Bladder microvascular endothelial cell (primary cell): ENCODE results near the gene THSD7B. TPM values are rescaled to one million over a fixed set of nuclear protein-coding genes. Genes with fewer than 3 reads are reported as not detected.

ENCODE experiments used
- total RNA-seq: library from RNA; depleted of rRNA; stranded (reverse); fragments of >200 nt; gene quantifications from 2 replicates; pipeline ENCODE4 v1.2.3, GENCODE V29; 2014

Gene THSD7B, protein sequence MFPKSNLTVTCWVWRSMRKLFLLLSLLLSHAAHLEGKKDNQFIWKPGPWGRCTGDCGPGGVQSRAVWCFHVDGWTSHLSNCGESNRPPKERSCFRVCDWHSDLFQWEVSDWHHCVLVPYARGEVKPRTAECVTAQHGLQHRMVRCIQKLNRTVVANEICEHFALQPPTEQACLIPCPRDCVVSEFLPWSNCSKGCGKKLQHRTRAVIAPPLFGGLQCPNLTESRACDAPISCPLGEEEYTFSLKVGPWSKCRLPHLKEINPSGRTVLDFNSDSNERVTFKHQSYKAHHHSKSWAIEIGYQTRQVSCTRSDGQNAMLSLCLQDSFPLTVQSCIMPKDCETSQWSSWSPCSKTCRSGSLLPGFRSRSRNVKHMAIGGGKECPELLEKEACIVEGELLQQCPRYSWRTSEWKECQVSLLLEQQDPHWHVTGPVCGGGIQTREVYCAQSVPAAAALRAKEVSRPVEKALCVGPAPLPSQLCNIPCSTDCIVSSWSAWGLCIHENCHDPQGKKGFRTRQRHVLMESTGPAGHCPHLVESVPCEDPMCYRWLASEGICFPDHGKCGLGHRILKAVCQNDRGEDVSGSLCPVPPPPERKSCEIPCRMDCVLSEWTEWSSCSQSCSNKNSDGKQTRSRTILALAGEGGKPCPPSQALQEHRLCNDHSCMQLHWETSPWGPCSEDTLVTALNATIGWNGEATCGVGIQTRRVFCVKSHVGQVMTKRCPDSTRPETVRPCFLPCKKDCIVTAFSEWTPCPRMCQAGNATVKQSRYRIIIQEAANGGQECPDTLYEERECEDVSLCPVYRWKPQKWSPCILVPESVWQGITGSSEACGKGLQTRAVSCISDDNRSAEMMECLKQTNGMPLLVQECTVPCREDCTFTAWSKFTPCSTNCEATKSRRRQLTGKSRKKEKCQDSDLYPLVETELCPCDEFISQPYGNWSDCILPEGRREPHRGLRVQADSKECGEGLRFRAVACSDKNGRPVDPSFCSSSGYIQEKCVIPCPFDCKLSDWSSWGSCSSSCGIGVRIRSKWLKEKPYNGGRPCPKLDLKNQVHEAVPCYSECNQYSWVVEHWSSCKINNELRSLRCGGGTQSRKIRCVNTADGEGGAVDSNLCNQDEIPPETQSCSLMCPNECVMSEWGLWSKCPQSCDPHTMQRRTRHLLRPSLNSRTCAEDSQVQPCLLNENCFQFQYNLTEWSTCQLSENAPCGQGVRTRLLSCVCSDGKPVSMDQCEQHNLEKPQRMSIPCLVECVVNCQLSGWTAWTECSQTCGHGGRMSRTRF (N-terminal part only)
- total RNA-seq: not detected in 2 replicates

DNA sequence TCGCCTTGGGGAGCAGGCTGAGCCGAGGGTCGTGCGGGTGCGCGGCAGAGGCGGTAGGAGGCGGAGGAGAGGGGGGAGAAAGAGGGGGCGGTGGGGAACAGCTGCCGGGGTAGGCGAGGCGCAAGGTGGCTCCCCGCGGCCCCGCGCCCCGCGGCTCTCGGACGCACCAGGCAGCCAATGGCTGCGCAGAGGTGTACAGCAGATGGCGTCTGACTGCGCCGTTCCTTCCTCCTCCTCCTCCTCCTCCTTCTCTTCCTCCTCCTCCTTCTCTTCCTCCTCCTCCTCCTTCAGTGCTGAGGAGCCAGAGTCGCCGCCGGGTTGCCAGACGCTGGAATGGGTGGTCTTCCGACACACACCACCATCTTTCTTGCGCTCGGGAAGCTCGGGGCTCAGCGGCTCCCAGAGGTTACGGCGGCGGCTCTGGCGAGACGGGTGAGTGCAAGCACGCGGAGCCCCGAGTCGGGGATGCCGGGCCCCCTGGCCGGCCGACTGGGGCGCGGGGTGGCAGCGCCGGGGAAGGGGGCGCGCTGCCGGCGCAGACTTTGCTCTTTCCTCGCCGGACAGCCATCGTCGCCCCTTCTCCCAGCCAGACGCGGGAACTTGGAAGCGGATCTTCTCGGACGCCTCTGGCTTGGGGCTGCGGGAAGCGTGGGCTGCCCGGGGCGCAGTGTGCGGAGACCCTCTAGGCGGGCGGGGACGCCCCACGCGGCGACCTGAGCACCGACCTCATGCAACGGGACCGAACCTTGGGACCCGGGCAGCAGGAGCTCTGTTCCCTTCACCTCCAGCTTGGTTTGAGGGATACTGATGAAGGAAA lies at the start of gene THSD7B:
THSD7B (plus strand) TSS at position 290 of the 817 bp plus-strand sequence. CDS start 116,634 bp downstream, outside the sequence.

